HUES64 (cell line): ENCODE results near the gene PDZD2.
"Not testable (repeated sequence)": the region's sequence is repeated elsewhere in the genome, so short reads cannot be mapped to it uniquely, and the experiment has no call there.

Experiments
- H3K27ac ChIP-seq: 2 replicates; pipeline ENCODE4 v1.7.0; 2013; ENCODE audit warnings: low read depth, low read length, inconsistent platforms
- H3K27me3 ChIP-seq: 2 replicates; pipeline ENCODE4 v1.6.1; 2013; ENCODE audit warnings: mild to moderate bottlenecking, low read length; ENCODE audit not compliant: insufficient read depth
- H3K36me3 ChIP-seq: 2 replicates; pipeline ENCODE4 v1.6.1; 2013; ENCODE audit warnings: mild to moderate bottlenecking, low read length; ENCODE audit not compliant: insufficient read depth
- H3K4me1 ChIP-seq: 2 replicates; pipeline ENCODE4 v1.6.1; 2013; ENCODE audit warnings: mild to moderate bottlenecking, low read length, moderate library complexity; ENCODE audit not compliant: insufficient read depth
- H3K4me3 ChIP-seq: 2 replicates; pipeline ENCODE4 v1.5.1; 2013; ENCODE audit warnings: mild to moderate bottlenecking, low read length, moderate library complexity
- H3K9ac ChIP-seq: 2 replicates; pipeline ENCODE4 v1.6.1; 2013; ENCODE audit warnings: mild to moderate bottlenecking, low read depth, low read length
- H3K9me3 ChIP-seq: 2 replicates; pipeline ENCODE4 v1.6.1; 2013; ENCODE audit warnings: low read depth, low read length; ENCODE audit not compliant: insufficient read depth
- WGBS: fragments of 150-250, 120-280 bp; methylation state at CpG from one replicate; pipeline ENCODE4 v1.1.7; 2013; ENCODE audit warnings: missing lambda C conversion rate; 5-methylcytosine and 5-hydroxymethylcytosine counted together

PDZD2 gene

GRCh38 chr5:31755676-31756230 is 116.8 kb downstream of the PDZD2 start:
- WGBS, result 93% methylated on average over 10 of the region's 10 CpGs
- peaks cover 20% of the 10 kb centered on the region for H3K4me1 ChIP-seq
- H3K9ac ChIP-seq, result no peak overlapping the region
- peaks cover 17% of the 10 kb centered on the region for H3K27me3 ChIP-seq
- no peak overlapping the region for H3K4me3 ChIP-seq
- no peaks in the 10 kb centered on the region for H3K9me3 ChIP-seq
- H3K36me3 ChIP-seq, result no peaks in the 10 kb centered on the region
- no peak overlapping the region for H3K27ac ChIP-seq

DNA sequence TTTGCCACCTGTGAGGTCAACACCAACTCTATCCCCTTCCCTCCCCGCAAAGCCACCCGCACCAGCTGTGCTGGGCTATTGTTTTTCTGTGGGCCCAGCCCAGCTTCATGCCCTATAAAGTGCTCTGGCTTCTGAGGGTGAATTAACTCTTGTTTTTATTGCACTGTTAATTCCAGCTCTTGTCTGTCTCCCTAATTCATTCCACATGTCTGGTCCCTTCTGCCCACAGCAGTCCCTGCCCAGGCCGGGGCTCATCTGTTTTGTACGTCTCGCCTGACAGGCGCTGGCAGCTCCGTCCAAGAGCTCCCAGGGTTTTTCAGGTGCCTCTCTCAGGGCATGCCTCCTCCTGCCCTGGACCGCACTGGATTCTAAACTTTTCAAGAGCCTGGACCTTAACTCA is 118.9 kb downstream of the PDZD2 start:
- Histone ChIP-seq H3K27me3 (peaks cover 17% of the 10 kb centered on the region), H3K4me1 (peaks cover 20% of the 10 kb centered on the region), H3K27ac (no peak overlapping the region), H3K9ac (no peak overlapping the region), H3K4me3 (no peak overlapping the region), H3K36me3 (no peaks in the 10 kb centered on the region), H3K9me3 (no peaks in the 10 kb centered on the region)
- 92% methylated on average over 8 of the region's 8 CpGs for WGBS

DNA sequence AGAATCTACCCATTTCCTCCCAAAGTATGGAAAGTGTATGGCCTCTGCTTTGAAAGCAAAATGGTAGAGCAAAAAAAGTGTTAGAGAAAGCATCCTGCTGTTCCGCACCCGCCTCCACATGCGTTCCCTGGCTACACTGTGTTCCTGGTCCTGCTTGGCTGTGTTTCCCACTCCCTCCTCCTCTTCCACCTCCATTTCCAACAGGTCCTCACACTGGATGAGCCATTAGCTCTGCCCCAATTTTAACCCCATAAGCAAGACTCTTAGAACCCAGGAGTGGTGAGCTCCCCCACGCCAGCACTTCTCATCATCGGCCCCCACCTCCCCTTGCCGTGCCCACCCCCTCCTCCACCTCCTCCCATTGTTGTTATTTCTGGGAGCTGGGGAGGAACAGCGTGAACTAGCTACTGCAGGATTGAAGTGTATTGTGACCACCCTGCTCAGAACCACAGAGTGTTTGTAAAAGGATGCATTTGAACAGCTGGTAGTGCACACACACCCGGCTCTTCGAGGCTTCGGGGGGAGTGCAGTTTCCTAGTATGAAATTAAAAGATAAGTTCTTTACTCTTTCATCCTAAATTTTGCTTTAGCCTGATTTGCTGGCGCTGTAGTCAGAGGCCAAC is 120.0 kb downstream of the PDZD2 start:
- H3K27ac ChIP-seq, result no peak overlapping the region
- WGBS, result 95% methylated on average over 10 of the region's 11 CpGs
- no peaks in the 10 kb centered on the region for H3K36me3 ChIP-seq
- H3K27me3 ChIP-seq, result peaks cover 17% of the 10 kb centered on the region
- no peak overlapping the region for H3K4me3 ChIP-seq
- H3K9me3 ChIP-seq, result no peaks in the 10 kb centered on the region
- H3K4me1 ChIP-seq, result peaks cover 17% of the 10 kb centered on the region
- H3K9ac ChIP-seq, result no peak overlapping the region

- Histone ChIP-seq H3K27me3 (peaks cover 11% of the 10 kb centered on the region), H3K4me3 (no peak overlapping the region), H3K36me3 (no peaks in the 10 kb centered on the region), H3K4me1 (peaks cover 7% of the 10 kb centered on the region; the same call in 1 of the 2 replicates), H3K9ac (no peak overlapping the region), H3K9me3 (no peaks in the 10 kb centered on the region), H3K27ac (no peak overlapping the region)
- WGBS, result 90% methylated on average over 2 of the region's 2 CpGs
Observed at GRCh38 chr5:31759925-31760324, 121.0 kb downstream of the PDZD2 start.

- Histone ChIP-seq H3K27me3 (no peaks in the 10 kb centered on the region), H3K9ac (no peak overlapping the region), H3K9me3 (no peaks in the 10 kb centered on the region), H3K4me3 (no peak overlapping the region), H3K36me3 (no peaks in the 10 kb centered on the region), H3K27ac (no peak overlapping the region), H3K4me1 (no peaks in the 10 kb centered on the region)
- WGBS, result 92% methylated on average over 5 of the region's 5 CpGs
Observed at GRCh38 chr5:31761877-31762276, 122.9 kb downstream of the PDZD2 start.

- no peaks in the 10 kb centered on the region for H3K9me3 ChIP-seq
- H3K27me3 ChIP-seq, result no peaks in the 10 kb centered on the region
- no peak overlapping the region for H3K27ac ChIP-seq
- no peak overlapping the region for H3K4me3 ChIP-seq
- no peak overlapping the region for H3K9ac ChIP-seq
- H3K4me1 ChIP-seq, result no peaks in the 10 kb centered on the region
- 94% methylated on average over 6 of the region's 6 CpGs for WGBS
- H3K36me3 ChIP-seq, result no peaks in the 10 kb centered on the region
Observed at GRCh38 chr5:31763424-31763823, 124.5 kb downstream of the PDZD2 start.

DNA sequence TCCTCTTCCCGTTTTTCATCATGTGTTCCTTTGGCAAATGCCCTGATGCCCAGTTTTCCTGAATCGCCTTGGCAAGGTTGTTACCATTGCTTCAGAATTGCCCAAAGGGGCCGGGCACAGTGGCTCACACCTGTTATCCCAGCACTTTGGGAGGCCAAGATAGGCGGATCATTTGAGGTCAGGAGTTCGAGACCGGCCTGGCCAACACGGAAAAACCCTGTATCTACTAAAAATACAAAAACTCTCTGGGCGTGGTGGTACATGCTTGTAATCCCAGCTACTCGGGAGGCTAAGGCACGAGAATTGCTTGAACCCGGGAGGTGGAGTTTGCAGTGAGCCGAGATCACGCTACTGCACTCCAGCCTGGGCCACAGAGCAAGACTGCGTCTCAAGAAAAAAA is 125.8 kb downstream of the PDZD2 start:
- H3K4me1 ChIP-seq, H3K9me3 ChIP-seq, H3K27ac ChIP-seq, H3K36me3 ChIP-seq, H3K4me3 ChIP-seq, H3K27me3 ChIP-seq, H3K9ac ChIP-seq: not testable (repeated sequence)
- 89% methylated on average over 14 of the region's 14 CpGs for WGBS

DNA sequence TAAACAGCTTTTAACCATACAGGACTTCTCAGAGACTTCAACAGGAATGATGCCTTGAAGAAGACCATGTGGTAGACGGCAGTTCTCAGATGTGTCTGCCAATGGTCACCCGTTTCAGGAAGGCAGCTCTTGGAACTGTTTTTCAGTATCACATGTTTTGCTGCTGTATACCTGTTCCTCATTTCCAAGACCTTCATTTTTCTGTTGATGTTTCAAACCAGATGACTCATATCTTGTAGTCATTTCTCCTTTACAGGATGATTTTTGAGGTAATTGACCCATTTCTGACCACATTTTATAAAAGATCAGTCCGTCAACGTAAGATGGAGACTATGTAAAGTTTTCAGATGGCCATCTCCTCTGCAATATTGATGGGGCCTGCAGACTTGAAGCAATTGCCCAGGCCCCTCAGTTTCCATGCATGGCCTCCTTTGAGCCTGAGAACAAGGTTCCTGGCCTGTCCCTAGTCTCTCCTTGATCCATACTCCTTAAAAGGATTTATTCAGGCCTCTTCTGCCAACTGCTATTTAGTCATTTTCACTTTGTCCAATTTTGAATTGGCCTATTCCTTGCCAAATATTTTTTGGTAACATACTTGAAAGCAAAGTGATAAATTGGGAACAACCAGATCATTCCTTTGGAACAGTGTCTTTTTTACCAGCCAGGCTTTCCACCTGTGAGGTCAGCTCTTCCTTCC is 128.6 kb downstream of the PDZD2 start:
- no peaks in the 10 kb centered on the region for H3K36me3 ChIP-seq
- no peak overlapping the region for H3K27ac ChIP-seq
- H3K4me1 ChIP-seq, result peaks cover 19% of the 10 kb centered on the region
- no peak overlapping the region for H3K4me3 ChIP-seq
- no peaks in the 10 kb centered on the region for H3K27me3 ChIP-seq
- no peak overlapping the region for H3K9ac ChIP-seq
- WGBS, result 96% methylated on average over 4 of the region's 4 CpGs
- H3K9me3 ChIP-seq, result no peaks in the 10 kb centered on the region

DNA sequence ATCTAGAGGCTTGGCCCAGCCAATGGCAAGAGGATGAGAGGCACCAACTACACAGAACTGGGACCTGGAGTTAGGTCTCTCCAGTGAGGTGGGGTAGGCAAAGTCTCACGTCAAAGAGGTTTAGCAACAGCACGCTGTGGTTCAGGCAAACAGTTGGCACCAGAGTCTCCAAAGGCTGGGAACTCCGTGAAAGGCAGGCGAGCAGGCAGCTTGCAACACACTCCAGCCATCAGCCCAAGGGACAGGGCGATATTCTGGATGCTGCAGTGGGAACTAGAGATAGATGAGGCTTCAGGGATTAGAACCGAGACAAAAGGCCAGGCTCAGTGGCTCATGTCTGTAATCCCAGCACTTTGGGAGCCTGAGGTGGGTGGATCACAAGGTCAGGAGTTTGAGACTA is 129.1 kb downstream of the PDZD2 start:
- H3K27me3 ChIP-seq, result no peaks in the 10 kb centered on the region
- 95% methylated on average over 6 of the region's 6 CpGs for WGBS
- no peak overlapping the region for H3K27ac ChIP-seq
- no peaks in the 10 kb centered on the region for H3K36me3 ChIP-seq
- no peak overlapping the region for H3K9ac ChIP-seq
- H3K9me3 ChIP-seq, result no peaks in the 10 kb centered on the region
- H3K4me1 ChIP-seq, result peaks cover 19% of the 10 kb centered on the region
- no peak overlapping the region for H3K4me3 ChIP-seq

DNA sequence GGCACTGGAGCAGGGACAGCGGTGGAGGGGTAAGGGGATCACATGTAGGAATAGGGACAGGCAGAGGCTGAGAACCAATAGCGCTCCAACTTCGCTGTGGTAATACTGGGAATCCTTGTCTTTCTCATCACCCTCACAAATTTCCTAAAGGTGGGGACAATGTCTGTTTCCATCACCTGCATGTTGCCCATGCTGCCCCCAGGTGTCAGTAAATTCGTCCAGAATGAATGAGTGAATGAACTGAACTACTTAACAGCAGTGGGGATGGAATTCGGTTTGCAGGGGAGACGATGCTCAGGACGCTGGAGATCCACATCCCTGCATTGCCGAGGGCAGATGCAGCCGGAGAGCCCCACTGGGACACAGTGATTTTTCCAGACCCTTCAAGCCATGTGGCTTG is 129.9 kb downstream of the PDZD2 start:
- WGBS, result 84% methylated on average over 9 of the region's 9 CpGs
- no peak overlapping the region for H3K4me3 ChIP-seq

DNA sequence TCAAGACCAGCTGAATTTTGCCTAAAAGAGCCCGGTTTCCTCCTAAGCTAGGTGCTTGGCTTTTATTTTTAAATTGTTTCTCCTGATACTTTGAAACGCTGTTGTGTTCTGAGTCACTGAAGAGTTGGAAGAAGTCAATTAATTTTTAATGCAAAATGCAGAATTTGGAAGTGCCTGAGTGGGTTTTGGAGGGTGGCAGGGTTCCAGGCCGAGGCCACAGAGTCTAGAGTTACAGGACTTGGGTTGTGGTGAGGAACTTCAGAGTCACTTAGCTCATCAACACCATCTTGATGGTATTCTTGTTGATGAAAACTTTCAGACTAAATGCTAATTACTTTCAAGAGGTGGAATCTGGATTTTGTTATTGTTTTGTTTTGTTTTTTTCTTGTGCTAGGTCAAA is 130.6 kb downstream of the PDZD2 start:
- Histone ChIP-seq H3K27me3 (no peaks in the 10 kb centered on the region), H3K36me3 (no peaks in the 10 kb centered on the region), H3K27ac (no peak overlapping the region), H3K9me3 (no peaks in the 10 kb centered on the region), H3K9ac (no peak overlapping the region), H3K4me1 (peaks cover 19% of the 10 kb centered on the region), H3K4me3 (no peak overlapping the region)
- 85% methylated on average over 3 of the region's 3 CpGs for WGBS

More for the DNA sequence above, 129.9 kb downstream of the PDZD2 start:
- no peaks in the 10 kb centered on the region for H3K36me3 ChIP-seq
- H3K27ac ChIP-seq, result no peak overlapping the region
- H3K9ac ChIP-seq, result no peak overlapping the region
- H3K4me1 ChIP-seq, result peaks cover 19% of the 10 kb centered on the region
- no peaks in the 10 kb centered on the region for H3K27me3 ChIP-seq
- H3K9me3 ChIP-seq, result no peaks in the 10 kb centered on the region
